Amniotic stem cell (primary cell): ENCODE measurements around the gene MARCKSL1.

Experiments used
- DNase-seq: peaks from one replicate; lab custom pipeline; 2025; lab: John Stamatoyannopoulos, UW

Gene MARCKSL1

DNA sequence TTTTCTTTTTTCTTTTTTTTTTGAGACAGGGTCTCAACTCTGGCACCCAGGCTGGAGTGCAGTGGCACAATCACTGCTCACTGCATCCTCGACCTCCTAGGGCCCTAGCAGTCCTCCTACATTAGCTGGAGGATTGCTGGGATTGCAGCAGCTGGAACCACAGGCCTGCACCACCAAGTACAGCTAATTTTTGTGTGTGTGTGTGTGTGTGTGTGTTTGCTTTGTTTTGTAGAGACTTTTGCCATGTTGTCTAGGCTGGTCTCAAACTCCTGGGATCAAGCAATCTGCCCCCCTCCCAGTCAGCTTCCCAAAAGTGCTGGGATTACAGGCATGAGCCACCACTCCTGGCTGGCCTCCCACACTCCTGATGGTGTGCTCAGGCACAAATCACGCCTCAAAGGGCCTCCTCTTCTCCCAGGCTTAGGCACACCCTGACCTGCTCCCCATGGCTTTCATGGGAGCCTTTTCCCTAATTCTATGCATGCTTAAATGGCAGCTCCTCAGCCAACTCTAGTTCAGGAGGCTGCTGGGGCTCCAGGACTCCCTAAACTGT is 16.9 kb upstream of the MARCKSL1 start:
- DNase-seq, result no peak

DNA sequence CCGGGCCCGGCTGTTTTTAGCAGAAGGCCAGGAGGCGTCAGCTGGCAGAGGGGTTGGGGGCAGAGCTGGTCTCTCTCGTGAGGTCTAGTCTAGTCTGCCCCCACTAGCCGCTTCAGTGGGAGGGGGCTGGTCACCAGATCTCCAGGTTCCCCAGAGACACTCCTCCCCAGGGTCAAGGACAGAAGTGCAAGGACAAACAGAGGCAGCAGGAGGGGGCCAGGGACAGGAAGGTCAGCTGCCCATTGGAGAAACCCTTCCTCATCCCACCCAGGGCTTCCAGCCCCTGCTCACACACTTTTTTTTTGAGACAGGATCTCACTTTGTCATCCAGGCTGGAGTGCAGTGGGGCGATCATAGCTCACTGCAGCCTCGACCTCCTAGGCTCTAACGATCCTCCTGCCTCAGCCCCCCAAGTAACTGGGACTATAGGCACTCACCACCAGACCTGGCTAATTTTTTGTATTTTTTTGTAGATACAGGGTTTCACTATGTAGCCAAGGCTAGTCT is 16.3 kb upstream of the MARCKSL1 start:
- no peak for DNase-seq

DNA sequence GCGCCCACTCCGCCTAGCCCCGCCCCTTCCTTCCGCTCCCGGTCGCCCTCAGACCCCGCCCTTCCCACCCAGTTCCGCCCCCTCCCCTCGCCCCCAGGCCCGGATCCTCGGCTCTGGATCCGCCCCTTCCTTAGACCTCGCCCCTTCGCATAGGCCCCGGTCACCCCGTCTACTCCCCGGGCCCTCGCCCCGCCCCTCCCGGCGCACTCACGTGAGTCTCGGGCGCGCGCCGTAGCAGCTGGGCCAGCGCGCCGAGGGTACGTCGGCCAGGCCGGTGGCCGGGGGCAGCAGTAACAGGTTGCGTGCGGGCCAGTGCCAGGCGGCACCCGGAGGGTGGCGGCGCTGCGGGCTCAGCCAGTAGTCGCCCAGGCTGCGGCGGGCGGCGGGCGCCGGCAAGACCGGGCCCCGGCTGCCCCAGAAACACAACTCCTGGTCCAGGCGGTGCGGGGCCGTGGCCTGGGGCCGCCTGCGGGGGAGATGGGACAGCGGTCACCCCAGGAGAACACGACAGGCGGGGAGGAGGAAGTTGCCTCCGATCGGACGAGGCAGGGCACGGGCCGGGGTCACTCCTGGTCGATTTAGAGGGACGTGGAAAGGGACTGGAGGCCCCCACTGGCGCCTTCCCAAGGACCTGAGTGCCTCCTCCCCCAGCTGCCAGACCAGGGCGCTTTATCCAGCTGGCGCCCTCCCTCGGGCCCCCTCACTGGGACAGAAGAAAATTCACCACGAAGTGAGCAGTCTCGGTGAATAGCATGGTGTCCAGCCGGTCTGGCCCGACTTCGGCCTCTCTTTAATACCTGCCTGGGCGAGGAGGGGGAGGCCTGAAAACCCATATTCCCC is 15.6 kb upstream of the MARCKSL1 start:
- peak; percentile 82 for DNase-seq

DNA sequence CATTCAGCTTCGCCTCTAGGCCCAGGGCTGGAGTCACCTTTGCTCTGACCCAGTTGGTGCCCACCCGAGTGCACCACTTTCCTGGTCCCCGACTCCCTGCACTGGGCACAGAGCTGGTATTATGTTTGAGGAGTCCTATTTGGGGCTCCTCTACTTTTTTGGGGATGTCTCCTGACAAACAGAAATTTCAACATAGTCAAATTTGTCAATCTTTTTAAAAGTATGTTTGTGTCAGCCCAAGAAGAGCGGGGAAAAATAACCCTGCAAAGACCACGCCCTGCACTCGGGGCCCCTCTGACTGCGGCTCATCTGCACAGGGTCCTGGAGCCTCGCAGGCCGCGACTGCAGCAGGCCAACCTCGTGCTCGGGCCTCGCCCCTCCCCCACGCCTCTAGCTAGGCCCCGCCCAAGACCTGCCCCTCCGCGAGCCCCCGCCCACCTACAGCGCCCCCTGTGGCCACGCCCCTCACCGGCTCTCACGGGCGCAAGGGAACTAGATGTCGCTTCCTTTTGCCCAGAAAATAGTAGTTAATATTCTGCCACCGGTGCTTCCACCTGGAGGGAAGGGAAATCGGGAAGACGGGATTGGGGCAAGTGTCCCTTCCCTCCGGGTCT is 14.9 kb upstream of the MARCKSL1 start:
- no peak for DNase-seq

DNA sequence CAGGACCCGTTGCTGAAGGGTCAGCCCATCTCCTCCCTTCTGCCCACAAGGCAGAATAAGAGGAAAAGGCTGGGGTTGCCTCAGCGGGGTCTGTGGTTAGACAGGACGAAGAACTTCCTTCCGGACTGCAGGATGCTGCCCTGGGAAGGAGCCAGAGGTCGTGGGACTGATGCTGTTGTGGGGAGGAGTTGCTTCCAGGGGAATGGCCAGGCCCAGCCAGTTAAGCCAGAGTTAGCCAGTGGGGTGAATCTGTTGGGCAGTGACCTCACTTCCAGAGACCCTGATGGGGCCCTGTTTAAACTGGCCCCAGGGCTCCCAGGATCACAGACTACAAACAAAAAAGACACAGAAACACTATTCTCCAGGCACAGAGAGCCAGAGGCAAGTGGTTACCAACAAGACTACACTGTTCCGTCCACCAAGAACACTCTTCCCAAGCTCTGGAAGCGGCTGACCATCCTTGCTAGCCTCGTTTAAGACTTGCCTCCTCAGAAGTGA is 13.2 kb upstream of the MARCKSL1 start:
- DNase-seq, result no peak

DNA sequence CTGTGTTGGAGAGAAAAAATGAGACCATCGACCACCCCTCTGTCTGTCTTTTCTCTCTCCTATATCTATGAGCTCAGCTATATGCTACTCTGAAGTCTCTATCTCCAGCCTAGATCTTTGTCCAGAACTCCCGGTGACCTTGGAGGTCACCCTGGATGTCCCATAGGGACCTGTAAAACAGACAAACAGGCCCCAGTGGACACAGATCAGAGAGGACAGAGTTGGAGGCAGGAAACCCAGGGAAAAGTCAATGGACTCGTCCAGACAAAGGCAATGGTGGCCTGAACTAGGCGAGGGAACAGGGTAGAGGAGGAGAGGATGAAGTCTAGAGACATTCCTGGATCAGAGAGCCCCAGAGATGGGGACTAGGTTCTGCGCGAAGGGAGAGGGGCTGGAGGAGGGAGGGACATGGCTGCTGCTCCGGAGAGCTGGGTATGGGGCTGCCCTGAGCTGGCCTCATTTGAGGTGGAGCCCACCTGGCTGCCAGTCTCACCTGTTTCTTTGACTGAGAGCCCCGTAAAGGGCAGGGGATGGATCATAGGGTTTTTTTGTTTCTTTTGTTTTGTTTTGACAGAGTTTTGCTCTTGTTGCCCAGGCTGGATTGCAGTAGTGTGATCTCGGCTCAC is 10.6 kb upstream of the MARCKSL1 start:
- no peak for DNase-seq

DNA sequence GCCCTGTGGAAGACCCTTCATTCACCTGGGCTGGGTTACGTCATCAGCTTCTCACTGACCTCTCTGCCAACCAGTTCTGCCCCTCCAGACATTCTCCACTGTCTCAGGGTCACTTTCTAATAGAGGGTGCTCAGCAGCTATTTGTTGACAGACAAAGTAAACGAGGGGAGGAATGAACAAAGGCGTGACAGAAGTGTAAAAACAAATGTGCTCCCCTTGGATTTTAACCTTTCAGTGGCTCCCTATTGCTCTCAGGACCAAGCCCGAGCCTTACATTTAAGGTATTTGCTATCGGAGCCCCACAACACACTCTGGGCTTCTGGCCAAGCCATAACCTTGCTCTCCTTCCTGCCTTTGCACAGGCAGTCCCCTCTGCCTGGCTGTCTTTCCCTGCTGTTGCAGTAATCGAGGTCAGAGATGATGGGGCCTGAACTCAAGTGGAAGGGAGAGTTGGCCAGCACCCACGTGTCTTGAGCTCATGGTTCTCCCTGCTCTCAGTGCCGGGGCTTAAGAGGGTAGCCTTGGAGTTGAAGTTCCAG is 9.3 kb upstream of the MARCKSL1 start:
- DNase-seq, result no peak

DNA sequence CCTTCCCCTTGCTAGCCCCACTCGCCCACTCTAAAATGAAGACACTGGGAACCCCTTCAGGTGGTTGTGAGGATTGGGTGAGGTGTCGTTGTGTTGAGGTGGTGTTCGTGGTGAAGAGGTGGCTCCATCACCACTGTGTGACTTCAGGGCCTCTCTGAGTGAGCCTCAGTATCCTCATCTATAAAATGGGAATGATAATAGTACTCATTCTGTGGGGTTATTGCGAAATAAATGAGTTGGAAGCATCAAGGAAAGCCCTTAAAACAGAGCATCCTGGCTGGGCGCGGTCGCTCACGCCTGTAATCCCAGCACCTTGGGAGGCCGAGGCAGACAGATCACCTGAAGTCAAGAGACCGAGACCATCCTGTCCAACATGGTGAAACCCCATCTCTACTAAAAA is 6.7 kb upstream of the MARCKSL1 start:
- no peak for DNase-seq

DNA sequence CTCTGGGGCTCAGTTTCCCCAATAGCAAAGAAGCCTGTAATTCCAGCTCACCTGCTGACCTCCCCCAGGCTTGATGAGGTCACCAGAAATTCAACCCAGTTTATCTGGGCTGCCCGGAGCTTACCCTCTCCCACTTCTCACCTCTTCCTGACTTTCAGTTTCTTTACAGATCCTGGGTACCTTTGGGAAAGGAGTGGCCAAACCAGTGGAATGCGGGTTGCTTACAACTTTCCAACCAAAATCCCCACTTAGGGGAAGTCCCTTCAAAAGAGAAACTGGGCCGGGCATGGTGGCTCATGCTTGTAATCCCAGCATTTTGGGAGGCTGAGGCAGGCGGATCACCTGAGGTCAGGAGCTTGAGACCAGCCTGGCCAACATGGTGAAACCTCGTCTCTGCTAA is 5.9 kb upstream of the MARCKSL1 start:
- no peak for DNase-seq

DNA sequence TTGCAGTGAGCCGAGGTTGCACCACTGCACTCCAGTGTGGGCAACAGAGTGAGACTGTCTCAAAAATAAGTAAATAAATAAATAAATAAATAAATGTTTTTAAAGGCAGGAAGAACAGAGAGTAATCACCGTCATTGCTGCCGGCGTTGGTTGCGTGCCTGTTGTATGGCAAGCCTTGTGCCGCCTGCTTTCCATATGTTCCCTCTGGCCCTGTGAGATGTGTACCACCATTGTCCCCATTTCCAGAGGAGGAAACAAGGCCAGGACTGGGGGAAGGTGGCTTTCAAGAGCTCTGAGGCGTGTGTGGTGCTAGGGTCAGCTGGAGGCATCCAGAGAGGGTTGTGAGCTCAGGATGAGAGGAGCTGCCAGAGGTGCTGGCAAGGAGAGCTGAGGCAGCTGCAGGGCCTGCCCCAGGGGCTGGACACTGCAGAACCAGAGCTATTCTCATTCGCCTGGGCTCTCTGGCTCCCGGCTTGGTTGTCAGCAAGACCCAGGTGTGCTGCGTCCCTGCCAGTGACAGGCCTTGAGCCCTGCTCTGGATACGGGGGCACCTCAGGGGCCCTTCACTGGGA is 5.2 kb upstream of the MARCKSL1 start:
- no peak for DNase-seq

DNA sequence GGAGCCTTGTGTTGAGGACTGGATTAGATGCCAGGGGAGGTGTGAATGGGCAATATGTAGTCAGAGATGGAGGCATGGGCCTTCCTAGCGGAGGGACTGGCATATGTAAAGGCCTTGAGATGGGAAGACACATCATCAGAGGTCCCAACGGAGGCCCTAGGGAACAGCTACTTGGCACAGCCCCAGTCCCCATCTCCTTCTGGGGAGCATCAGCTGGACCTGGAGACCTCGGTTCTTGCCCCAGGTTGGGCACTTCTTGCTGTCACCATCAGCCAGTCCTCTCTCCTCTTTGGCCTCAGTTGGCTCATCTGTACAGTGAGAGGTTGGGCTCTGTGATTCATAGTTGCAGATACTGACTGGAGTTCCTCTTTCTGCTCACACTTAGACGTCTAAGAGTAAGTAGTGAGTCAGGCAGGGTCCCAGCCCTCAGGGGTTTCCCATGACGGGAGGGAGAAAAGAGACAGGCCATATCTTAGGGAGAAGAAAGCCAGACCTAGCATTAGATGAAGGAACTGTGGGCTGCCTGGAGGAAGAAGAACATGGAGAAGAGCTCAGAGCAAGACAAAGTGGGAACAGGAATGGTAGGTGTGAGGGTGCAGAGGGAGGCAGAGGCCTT is 3.4 kb upstream of the MARCKSL1 start:
- peak; percentile 25 for DNase-seq

DNA sequence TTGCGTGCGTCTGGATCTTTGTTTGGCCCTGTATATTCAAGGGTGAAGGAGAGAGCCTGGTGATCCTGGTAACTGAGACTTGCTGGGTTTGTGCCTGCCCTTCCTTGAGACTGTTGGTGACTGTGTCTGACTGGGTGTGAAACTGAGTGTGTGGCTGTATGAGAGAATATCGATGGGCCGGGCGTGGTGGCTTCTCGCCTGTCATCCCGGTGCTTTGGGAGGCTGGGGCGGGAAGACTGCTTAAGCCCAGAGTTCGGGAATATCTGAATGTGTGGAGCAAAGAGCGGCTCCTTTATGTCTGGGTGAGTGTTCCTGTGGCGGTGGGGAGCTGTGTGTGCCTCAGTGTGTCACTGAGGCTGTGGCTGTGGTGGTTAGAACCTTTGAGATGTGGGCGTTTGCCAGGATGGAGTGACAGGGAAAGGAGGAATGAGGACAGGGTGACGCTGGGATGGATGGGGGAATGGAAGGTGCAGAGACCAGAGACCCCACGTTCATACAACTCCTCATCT is 2.7 kb upstream of the MARCKSL1 start:
- DNase-seq, result no peak

DNA sequence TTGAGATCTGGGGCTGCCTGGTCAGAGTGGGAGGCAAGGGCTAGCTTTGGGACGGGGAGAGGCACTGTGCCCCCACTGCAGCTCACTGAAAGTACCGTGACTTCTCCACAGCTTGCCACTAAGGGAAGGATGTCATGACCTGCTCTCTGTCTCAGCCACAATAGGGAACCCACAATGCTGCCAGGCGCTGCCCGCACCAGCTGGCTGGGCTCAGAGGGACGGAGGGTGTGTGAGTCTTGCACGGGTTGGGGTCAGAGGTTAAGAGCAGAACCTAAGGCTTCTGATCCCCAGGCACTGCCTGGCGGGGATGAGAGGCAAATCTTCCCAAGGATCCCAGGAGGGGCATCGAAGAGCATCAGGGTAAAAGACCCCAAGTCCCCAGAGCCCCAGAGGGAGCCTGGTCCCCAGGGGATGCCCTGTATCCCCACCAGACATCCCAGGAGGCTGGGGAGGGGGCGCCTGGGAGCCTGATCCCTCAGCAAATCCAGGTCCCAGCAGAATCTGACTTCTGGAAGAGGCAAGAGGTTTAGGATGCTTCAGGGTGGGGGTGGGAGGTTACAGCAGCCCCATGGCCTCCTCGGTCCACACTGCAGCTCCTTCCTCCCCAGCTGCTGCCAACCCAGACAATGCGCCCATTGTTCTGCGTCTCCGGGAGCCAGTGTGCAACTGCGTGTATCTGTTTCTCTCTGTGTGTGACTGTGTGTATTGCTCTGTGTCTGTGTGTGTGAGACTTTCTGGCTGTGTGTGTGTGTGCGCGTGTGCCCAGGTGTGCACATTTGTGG is 2.0 kb upstream of the MARCKSL1 start:
- no peak for DNase-seq

DNA sequence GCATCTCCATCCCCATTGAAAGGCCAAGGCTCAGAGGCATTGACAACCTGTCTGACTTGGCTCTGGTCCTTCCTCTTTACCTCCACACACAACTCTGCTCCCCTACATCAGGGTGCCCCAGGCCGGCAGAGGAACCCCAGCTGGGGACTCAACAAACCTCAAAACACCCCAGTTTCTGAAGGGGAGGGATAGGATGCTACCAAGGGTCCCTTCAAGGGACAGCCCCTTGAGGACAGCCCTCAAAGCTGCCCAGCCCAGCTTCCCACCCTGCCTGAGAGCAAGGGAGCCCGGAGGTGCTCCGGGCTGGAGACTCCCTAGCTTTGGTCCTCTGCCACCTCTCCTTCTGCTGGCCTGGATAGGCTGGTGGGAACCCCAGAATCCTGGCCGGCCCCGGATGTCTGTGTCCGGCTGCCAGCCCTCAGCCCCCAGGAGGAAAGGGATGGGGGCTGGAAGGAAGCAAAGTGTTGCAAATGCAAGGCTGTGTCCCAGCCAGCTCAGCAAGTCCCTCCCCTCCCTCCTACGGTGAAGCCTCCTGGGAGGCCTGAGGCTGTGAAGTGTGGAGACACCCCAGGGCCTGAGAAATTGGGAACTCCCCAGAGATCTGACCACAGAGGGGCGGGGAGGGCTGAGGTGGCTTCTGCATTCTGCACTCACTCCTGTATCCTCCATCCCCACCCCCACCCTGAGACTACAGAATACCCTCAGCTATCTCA is 1.1 kb upstream of the MARCKSL1 start:
- DNase-seq, result no peak

DNA sequence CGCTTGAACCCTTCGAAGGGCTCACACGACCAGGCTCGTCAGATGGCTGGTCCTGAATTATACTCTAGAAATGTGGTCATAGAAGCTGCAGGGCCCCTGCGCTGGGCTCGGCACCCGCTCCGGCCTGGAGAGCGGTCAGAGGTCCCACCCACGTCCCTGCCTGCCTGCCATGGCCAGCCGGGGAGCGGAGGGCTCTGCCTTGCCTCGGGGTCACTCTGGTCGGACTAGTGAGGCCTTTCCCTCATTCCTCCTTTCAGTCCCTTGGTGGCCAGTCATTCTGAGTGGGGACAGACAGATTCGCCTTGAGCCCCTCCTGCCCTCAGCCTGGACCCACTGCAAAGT is 529 bp upstream of the MARCKSL1 start:
- no peak for DNase-seq

DNA sequence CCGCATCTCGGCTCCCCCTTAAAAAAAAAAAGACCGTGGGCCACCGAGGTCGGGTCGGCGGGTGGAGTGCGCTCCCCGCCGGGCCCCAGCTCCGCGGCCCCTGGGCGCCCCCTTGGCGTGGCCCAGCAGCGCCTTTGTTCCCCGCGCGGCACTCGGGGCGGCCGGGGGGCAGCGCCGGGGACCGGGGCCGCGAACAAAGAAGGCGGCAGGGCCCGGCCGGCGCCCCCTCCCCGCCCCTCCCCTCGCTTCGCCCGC is 571 bp downstream of the MARCKSL1 start:
- DNase-seq, result no peak

DNA sequence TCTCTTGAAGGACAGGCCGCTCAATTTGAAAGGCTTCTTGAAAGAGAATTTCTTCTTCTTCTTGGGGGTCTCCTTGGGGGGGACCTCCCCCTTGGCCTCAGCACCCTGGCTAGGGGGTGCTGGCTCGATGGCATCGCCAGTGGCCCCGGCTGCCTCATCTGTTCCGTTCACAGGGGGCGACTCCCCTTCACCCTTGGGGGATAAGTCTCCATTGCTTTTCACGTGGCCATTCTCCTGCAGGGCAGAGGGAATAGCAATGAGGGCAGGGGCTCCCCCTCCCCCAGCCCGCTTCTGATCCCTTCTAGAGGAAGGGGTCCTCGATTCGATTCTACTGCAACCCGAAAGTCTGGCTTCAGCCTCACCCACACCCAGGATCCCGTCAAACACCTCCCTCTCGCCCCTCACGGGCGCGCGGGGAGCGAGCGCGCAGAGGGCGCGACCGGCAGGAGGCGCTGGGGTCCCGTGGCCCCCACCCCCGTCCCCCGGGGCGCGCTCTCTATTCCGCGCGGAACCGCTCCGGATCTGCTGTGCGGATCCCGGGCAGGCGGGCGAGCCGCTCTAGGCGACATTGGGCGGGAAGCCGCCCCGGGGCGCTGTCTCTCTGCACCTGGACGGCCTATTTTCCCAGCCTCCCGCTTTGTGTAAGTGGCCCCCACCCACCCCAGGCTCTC is 1.0 kb downstream of the MARCKSL1 start:
- no peak for DNase-seq

DNA sequence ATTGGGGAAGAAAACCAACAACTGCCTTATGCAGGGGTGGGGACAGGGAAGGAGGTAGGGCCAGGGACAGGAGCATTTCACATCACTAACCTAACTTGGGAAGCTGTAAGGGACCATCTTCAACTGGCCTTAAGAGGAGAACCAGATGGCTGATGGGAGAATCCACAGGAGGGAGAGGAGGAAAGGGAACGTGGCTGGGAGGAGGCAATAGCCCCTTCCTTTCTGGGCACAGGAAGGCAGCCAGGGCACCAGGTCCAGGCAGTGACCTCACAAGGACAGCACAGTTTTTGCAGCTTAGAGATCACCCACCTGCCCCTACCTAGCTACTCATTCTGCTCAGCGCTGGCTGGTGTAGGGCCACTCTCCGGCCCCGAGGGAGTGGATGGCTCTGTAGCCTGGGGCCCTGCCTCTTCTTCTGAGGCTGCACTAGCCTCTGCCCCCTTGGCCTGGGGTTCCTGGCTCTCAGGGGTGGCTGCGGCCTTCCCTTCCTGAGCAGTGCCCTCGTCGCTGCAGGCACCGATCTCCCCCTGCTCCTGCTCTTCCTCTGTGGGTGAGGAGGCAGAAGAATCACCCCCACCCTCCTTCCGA is 1.7 kb downstream of the MARCKSL1 start:
- DNase-seq, result no peak

DNA sequence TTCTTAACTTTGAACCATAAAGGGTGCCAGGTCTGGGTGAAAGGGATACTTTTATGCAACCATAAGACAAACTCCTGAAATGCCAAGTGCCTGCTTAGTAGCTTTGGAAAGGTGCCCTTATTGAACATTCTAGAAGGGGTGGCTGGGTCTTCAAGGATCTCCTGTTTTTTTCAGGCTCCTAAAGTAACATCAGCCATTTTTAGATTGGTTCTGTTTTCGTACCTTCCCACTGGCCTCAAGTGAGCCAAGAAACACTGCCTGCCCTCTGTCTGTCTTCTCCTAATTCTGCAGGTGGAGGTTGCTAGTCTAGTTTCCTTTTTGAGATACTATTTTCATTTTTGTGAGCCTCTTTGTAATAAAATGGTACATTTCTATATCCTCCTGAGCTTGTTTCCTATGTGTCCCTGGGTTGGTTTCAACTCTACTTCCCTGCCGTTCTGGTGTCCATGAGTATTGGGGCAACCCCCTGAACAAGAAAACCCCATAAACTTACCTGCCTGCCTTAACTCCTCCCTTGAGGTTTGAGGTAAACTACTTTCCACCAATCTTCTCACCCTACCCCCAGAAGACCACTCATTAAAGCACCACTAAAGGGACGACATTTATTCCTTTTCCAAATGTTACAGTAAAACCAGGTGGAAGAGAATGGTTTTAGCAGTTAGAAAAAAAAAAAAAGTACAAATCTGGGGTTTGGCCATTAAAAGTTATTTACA is 2.6 kb downstream of the MARCKSL1 start:
- no peak for DNase-seq
